Loucy (cell line): ENCODE measurements around the gene GRIP1.

ENCODE experiments used
- H2AFZ ChIP-seq: fragments of 200-600 bp; sonication (generic); 2 replicates; pipeline ENCODE4 v1.6.0; 2016; ENCODE audit warnings: antibody characterized with exemption, mild to moderate bottlenecking, low read length, moderate library complexity
- H3F3A ChIP-seq: fragments of 200-600 bp; 2 replicates; pipeline ENCODE4 v1.6.0; 2016; ENCODE audit warnings: antibody characterized with exemption, low read depth, mild to moderate bottlenecking
- H3K27me3 ChIP-seq: fragments of 200-600 bp; sonication (generic); 2 replicates; pipeline ENCODE4 v1.6.1; 2014; ENCODE audit warnings: low read length, mild to moderate bottlenecking; ENCODE audit not compliant: insufficient read depth, poor library complexity, severe bottlenecking
- H3K36me3 ChIP-seq: fragments of 200-600 bp; sonication (generic); 2 replicates; pipeline ENCODE4 v1.6.1; 2016; ENCODE audit warnings: low read length; ENCODE audit not compliant: insufficient read depth
- H3K4me1 ChIP-seq: fragments of 200-600 bp; sonication (generic); 2 replicates; pipeline ENCODE4 v1.5.1; 2014; ENCODE audit warnings: low read length, mild to moderate bottlenecking; ENCODE audit not compliant: insufficient read depth, poor library complexity, severe bottlenecking
- H3K4me2 ChIP-seq: fragments of 200-600 bp; sonication (generic); 2 replicates; pipeline ENCODE4 v1.6.0; 2014; ENCODE audit warnings: antibody characterized with exemption, low read length, low read depth, mild to moderate bottlenecking; ENCODE audit not compliant: poor library complexity, severe bottlenecking
- H3K4me3 ChIP-seq: fragments of 200-600 bp; sonication (generic); 2 replicates; pipeline ENCODE4 v1.5.1; 2014; ENCODE audit warnings: low read length, mild to moderate bottlenecking, mixed read lengths; ENCODE audit not compliant: poor library complexity, severe bottlenecking
- H3K79me2 ChIP-seq: fragments of 200-600 bp; sonication (generic); 2 replicates; pipeline ENCODE4 v1.6.1; 2014; ENCODE audit warnings: low read length; ENCODE audit not compliant: insufficient read depth
- H3K9ac ChIP-seq: fragments of 200-600 bp; sonication (generic); 2 replicates; pipeline ENCODE4 v1.6.0; 2014; ENCODE audit warnings: mild to moderate bottlenecking, low read depth, low read length, moderate library complexity; ENCODE audit not compliant: poor library complexity, severe bottlenecking
- H3K9me2 ChIP-seq: fragments of 200-600 bp; sonication (generic); replicated peaks from 2 replicates; pipeline ENCODE4 v1.6.1; 2016; ENCODE audit warnings: low read depth, low read length, mixed read lengths
- H3K9me3 ChIP-seq: fragments of 200-600 bp; sonication (generic); 2 replicates; pipeline ENCODE4 v1.6.1; 2014; ENCODE audit warnings: mild to moderate bottlenecking, antibody characterized with exemption, low read length, low read depth; ENCODE audit not compliant: insufficient read depth
- H4K20me1 ChIP-seq: fragments of 200-600 bp; sonication (generic); 2 replicates; pipeline ENCODE4 v1.6.0; 2014; ENCODE audit warnings: antibody characterized with exemption, low read length, mild to moderate bottlenecking; ENCODE audit not compliant: insufficient read depth, poor library complexity, severe bottlenecking
- EZH2phosphoT487 ChIP-seq: fragments of 200-600 bp; IDR thresholded peaks from 2 replicates; pipeline ENCODE4 v1.6.1; 2018; ENCODE audit warnings: antibody characterized with exemption, mild to moderate bottlenecking, moderate library complexity, borderline replicate concordance
- TF ChIP-seq, protein P1 (sequence below): fragments of 200-600 bp; sonication (generic); conservative IDR thresholded peaks from 2 replicates; pipeline ENCODE4 v1.5.1; 2014; ENCODE audit warnings: mild to moderate bottlenecking, antibody characterized with exemption, low read length

The GRIP1 gene

DNA sequence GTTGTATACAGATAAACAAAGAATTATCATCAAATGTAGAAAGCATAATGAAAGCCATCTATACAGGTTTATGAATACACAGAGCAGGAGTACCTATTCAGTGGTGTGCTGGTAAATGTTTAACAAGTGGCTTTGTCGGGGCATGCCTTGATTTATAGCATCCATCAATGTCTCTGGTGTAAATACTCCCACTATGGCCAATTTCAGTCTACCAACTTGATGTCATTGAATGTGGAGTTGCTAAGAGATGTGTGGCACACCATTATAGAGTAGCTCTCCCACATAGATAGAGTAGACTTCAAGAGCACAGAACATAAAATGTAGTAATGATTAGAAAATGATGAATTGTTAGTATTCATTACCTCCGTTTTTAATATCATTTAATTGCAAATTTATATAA, 9.3 kb downstream of the GRIP1 start:
- H2AFZ ChIP-seq = no peak overlapping the region
- no peaks in the 10 kb centered on the region for H3K27me3 ChIP-seq
- no peaks in the 10 kb centered on the region for H3F3A ChIP-seq
- H3K4me2 ChIP-seq = no peak overlapping the region
- no peaks in the 10 kb centered on the region for H3K9me2 ChIP-seq
- H3K4me3 ChIP-seq = no peak overlapping the region
- no peak overlapping the region for H3K9ac ChIP-seq
- no peaks in the 10 kb centered on the region for H3K36me3 ChIP-seq
- no peaks in the 10 kb centered on the region for H3K4me1 ChIP-seq
- H4K20me1 ChIP-seq = no peaks in the 10 kb centered on the region
- no peaks in the 10 kb centered on the region for H3K9me3 ChIP-seq
- H3K79me2 ChIP-seq = no peaks in the 10 kb centered on the region
- TF ChIP-seq, protein P1, sequence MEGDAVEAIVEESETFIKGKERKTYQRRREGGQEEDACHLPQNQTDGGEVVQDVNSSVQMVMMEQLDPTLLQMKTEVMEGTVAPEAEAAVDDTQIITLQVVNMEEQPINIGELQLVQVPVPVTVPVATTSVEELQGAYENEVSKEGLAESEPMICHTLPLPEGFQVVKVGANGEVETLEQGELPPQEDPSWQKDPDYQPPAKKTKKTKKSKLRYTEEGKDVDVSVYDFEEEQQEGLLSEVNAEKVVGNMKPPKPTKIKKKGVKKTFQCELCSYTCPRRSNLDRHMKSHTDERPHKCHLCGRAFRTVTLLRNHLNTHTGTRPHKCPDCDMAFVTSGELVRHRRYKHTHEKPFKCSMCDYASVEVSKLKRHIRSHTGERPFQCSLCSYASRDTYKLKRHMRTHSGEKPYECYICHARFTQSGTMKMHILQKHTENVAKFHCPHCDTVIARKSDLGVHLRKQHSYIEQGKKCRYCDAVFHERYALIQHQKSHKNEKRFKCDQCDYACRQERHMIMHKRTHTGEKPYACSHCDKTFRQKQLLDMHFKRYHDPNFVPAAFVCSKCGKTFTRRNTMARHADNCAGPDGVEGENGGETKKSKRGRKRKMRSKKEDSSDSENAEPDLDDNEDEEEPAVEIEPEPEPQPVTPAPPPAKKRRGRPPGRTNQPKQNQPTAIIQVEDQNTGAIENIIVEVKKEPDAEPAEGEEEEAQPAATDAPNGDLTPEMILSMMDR = no peak
- no peak for TF ChIP-seq EZH2phosphoT487

DNA sequence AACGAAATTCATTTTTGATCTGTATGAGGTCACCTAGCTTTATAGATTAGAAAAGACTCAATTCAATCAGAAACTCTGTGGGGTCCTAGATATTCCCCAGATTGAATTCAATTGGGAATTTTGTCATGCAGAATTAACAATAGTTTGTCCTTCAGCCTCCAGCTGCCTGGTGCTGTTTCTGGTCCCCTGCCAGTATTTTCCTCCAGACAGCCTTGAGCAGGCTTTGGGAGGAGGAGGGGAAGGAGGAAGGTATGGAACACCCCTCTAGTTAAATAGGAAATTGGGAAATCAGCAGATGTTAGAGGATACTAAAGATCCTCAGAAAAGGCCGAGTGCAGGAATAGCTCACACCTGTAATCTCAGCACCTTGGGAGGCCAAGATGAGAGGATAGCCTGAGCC, 10.6 kb downstream of the GRIP1 start:
- H2AFZ ChIP-seq = no peak overlapping the region
- no peaks in the 10 kb centered on the region for H4K20me1 ChIP-seq
- H3K4me1 ChIP-seq = no peaks in the 10 kb centered on the region
- no peak overlapping the region for H3K9ac ChIP-seq
- no peaks in the 10 kb centered on the region for H3F3A ChIP-seq
- no peak overlapping the region for H3K4me2 ChIP-seq
- TF ChIP-seq EZH2phosphoT487 = no peak
- TF ChIP-seq, protein P1 = no peak
- H3K4me3 ChIP-seq = no peak overlapping the region
- H3K9me3 ChIP-seq = no peaks in the 10 kb centered on the region
- no peaks in the 10 kb centered on the region for H3K36me3 ChIP-seq
- H3K9me2 ChIP-seq = no peaks in the 10 kb centered on the region
- H3K27me3 ChIP-seq = no peaks in the 10 kb centered on the region
- no peaks in the 10 kb centered on the region for H3K79me2 ChIP-seq

DNA sequence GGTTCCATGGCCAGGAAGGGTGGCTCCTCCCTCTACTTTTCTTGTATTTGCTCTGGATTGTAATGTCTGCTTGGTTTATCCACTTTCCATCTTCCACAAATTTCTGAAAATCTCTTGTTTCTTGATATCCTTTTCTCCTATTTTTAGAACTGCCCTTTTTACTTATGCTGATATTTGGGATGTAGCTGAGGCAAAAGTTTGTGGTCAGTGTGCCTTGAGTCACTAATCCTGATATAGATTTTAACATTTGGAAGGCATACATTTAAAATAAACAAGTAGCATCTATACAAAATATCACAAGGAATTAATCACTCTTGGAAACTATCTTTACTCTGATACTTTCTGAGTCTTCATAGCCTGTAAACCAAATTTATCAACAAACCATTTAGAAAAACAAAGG, 11.0 kb downstream of the GRIP1 start:
- Histone ChIP-seq H3F3A (no peaks in the 10 kb centered on the region), H3K27me3 (peaks cover under 1% of the 10 kb centered on the region), H3K9me2 (no peaks in the 10 kb centered on the region), H4K20me1 (no peaks in the 10 kb centered on the region), H3K9me3 (no peaks in the 10 kb centered on the region), H2AFZ (no peak overlapping the region), H3K4me2 (no peak overlapping the region), H3K9ac (no peak overlapping the region), H3K4me1 (no peaks in the 10 kb centered on the region), H3K36me3 (no peaks in the 10 kb centered on the region), H3K4me3 (no peak overlapping the region), H3K79me2 (no peaks in the 10 kb centered on the region)
- no peak for TF ChIP-seq EZH2phosphoT487
- TF ChIP-seq, protein P1 = no peak
